IMR-90 (cell line): ENCODE measurements around the gene EVX1. TPM values are rescaled to one million over a fixed set of nuclear protein-coding genes. Genes with fewer than 3 reads are reported as not detected.

Experiments used
- ATAC-seq: fragments of 200-7000 bp; cut with Tn5 transposase; 2 replicates; pipeline ENCODE4 v1.9.1; 2020; ENCODE audit warnings: low read depth, mild to moderate bottlenecking, moderate library complexity
- BruUV-seq: library from RNA; stranded (reverse); fragments of 400-500 nt; replicated peaks from 2 replicates; lab custom pipeline; 2021; lab: Mats Ljungman, UMichigan
- CTCF ChIA-PET: fragments of 300-600 bp; formaldehyde crosslinking; extraction: SDS; loops from one replicate; lab custom pipeline; 2021; ENCODE audit warnings: antibody characterized with exemption; lab: Yijun Ruan, JAX
- POLR2A ChIA-PET: fragments of 300-600 bp; sonication (Branson Sonifier 250); formaldehyde crosslinking; loops from one replicate; lab custom pipeline; 2022; ENCODE audit warnings: antibody characterized with exemption; ENCODE audit not compliant: unreplicated experiment; lab: Charles Lee
- DNase-seq: peaks from one replicate; pipeline ENCODE4 v3.0.0; 2013
- H2AFZ ChIP-seq: replicated peaks from 2 replicates; pipeline ENCODE3; 2013; ENCODE audit warnings: low read length, mild to moderate bottlenecking; ENCODE audit not compliant: poor library complexity
- H2AK5ac ChIP-seq: 2 replicates; pipeline ENCODE4 v1.6.1; 2013; ENCODE audit warnings: low read depth, low read length, inconsistent platforms
- H2AK9ac ChIP-seq: replicated peaks from 2 replicates; pipeline ENCODE3; 2013; ENCODE audit warnings: mild to moderate bottlenecking, low read depth, low read length, moderate library complexity; ENCODE audit not compliant: poor library complexity
- H2BK120ac ChIP-seq: 2 replicates; pipeline ENCODE4 v1.6.1; 2013; ENCODE audit warnings: low read depth, low read length, inconsistent platforms
- H2BK15ac ChIP-seq: 3 replicates; pipeline ENCODE4 v1.6.1; 2013; ENCODE audit warnings: low read depth, low read length, inconsistent platforms
- H2BK20ac ChIP-seq: 2 replicates; pipeline ENCODE4 v1.6.1; 2013; ENCODE audit warnings: low read depth, mild to moderate bottlenecking, inconsistent platforms, low read length, moderate library complexity
- H2BK5ac ChIP-seq: 2 replicates; pipeline ENCODE4 v1.6.1; 2013; ENCODE audit warnings: mild to moderate bottlenecking, low read depth, low read length, inconsistent platforms; ENCODE audit not compliant: poor library complexity, severe bottlenecking
- H3K14ac ChIP-seq: replicated peaks from 2 replicates; pipeline ENCODE4 v1.6.1; 2013; ENCODE audit warnings: low read depth, low read length, inconsistent platforms
- H3K18ac ChIP-seq: 2 replicates; pipeline ENCODE4 v1.6.1; 2013; ENCODE audit warnings: low read depth, low read length, control low read depth
- H3K23ac ChIP-seq: 2 replicates; pipeline ENCODE4 v1.6.1; 2013; ENCODE audit warnings: low read depth, low read length, inconsistent platforms
- H3K27ac ChIP-seq: 2 replicates; pipeline ENCODE4 v1.5.1; 2013; ENCODE audit warnings: mild to moderate bottlenecking, control low read depth, low read length; ENCODE audit not compliant: insufficient read depth
- H3K27me3 ChIP-seq: 2 replicates; pipeline ENCODE4 v1.6.1; 2013; ENCODE audit warnings: low read length; ENCODE audit not compliant: control insufficient read depth, insufficient read depth
- H3K36me3 ChIP-seq: 2 replicates; pipeline ENCODE4 v1.6.1; 2013; ENCODE audit warnings: low read length, mixed read lengths; ENCODE audit not compliant: control insufficient read depth, insufficient read depth
- H3K4ac ChIP-seq: 2 replicates; pipeline ENCODE4 v1.6.1; 2013; ENCODE audit warnings: low read depth, low read length, inconsistent platforms
- H3K4me1 ChIP-seq: 2 replicates; pipeline ENCODE4 v1.6.1; 2013; ENCODE audit warnings: low read length, mixed read lengths; ENCODE audit not compliant: control insufficient read depth, insufficient read depth
- H3K4me2 ChIP-seq: 2 replicates; pipeline ENCODE4 v1.6.1; 2013; ENCODE audit warnings: low read depth, mild to moderate bottlenecking, control low read depth, low read length, moderate library complexity
- H3K4me3 ChIP-seq: 2 replicates; pipeline ENCODE4 v1.5.1; 2013; ENCODE audit warnings: low read depth, mild to moderate bottlenecking, control low read depth, low read length, moderate library complexity; ENCODE audit not compliant: insufficient read depth
- H3K56ac ChIP-seq: 2 replicates; pipeline ENCODE4 v1.6.1; 2013; ENCODE audit warnings: low read length, inconsistent platforms; ENCODE audit not compliant: insufficient read depth; ENCODE audit errors: extremely low read depth
- H3K79me1 ChIP-seq, 2 experiments: 2 replicates each; pipeline ENCODE4 v1.6.1; 2013; ENCODE audit warnings: low read length in 2 of 2, inconsistent platforms in 1 of 2, low read depth in 1 of 2
- H3K9ac ChIP-seq: 2 replicates; pipeline ENCODE4 v1.6.1; 2013; ENCODE audit warnings: low read depth, low read length, control low read depth
- H3K9me1 ChIP-seq: 2 replicates; pipeline ENCODE4 v1.6.1; 2013; ENCODE audit warnings: low read length, inconsistent platforms; ENCODE audit not compliant: insufficient read depth
- H3K9me3 ChIP-seq: 2 replicates; pipeline ENCODE4 v1.6.1; 2013; ENCODE audit warnings: low read length; ENCODE audit not compliant: control insufficient read depth, insufficient read depth
- H4K20me1 ChIP-seq: 2 replicates; pipeline ENCODE4 v1.6.1; 2013; ENCODE audit warnings: low read length, inconsistent platforms; ENCODE audit not compliant: insufficient read depth
- H4K5ac ChIP-seq: 2 replicates; pipeline ENCODE4 v1.6.1; 2013; ENCODE audit warnings: mild to moderate bottlenecking, low read depth, low read length, control low read depth
- H4K8ac ChIP-seq, 2 experiments: 2 replicates each; pipeline ENCODE4 v1.6.1; 2013; ENCODE audit warnings: low read depth in 2 of 2, low read length in 2 of 2, control low read depth in 1 of 2, inconsistent platforms in 1 of 2
- H4K91ac ChIP-seq: 2 replicates; pipeline ENCODE4 v1.6.1; 2013; ENCODE audit warnings: low read depth, low read length, inconsistent platforms; ENCODE audit not compliant: insufficient read depth
- CEBPB ChIP-seq: IDR thresholded peaks from 2 replicates; pipeline ENCODE4 v1.6.1; 2012; ENCODE audit warnings: low read depth, low read length, improper control_type of control experiment
- CHD1 ChIP-seq: IDR thresholded peaks from 2 replicates; pipeline ENCODE4 v1.6.1; 2012; ENCODE audit warnings: low read depth, low read length, improper control_type of control experiment
- ELK1 ChIP-seq: fragments of 150-350 bp; IDR thresholded peaks from 2 replicates; pipeline ENCODE4 v1.6.1; 2016; ENCODE audit warnings: low read depth, mild to moderate bottlenecking, low read length, moderate library complexity, borderline replicate concordance
- MXI1 ChIP-seq: IDR thresholded peaks from 2 replicates; pipeline ENCODE4 v1.6.1; 2012; ENCODE audit warnings: low read depth, mild to moderate bottlenecking, low read length, moderate library complexity, borderline replicate concordance
- NFE2L2 ChIP-seq: fragments of 150-350 bp; IDR thresholded peaks from 2 replicates; pipeline ENCODE4 v1.6.1; 2016; ENCODE audit warnings: low read depth, mild to moderate bottlenecking, low read length
- POLR2A ChIP-seq: IDR thresholded peaks from 2 replicates; pipeline ENCODE4 v1.6.1; 2012; ENCODE audit warnings: mild to moderate bottlenecking, low read depth, low read length
- RAD21 ChIP-seq: IDR thresholded peaks from 2 replicates; pipeline ENCODE4 v1.6.1; 2012; ENCODE audit warnings: low read length, improper control_type of control experiment
- RCOR1 ChIP-seq: IDR thresholded peaks from 2 replicates; pipeline ENCODE4 v1.6.1; 2012; ENCODE audit warnings: mild to moderate bottlenecking, low read length, improper control_type of control experiment; ENCODE audit not compliant: insufficient replicate concordance
- WGBS, 2 experiments: methylation state at CpG; one replicate each; pipeline versions ENCODE4 v1.1.5 to v1.1.7; 2013; ENCODE audit warnings: missing lambda C conversion rate in 2 of 2; ENCODE audit not compliant: insufficient read length in 1 of 2; ENCODE audit errors: extremely low coverage in 2 of 2; 5-methylcytosine and 5-hydroxymethylcytosine counted together
- dilution Hi-C: fragments of 300-500 bp; cut with HindIII; formaldehyde crosslinking; loops from one replicate; pipeline ENCODE4 v1.14.3; 2018; ENCODE audit warnings: low sequenced_read_pairs; ENCODE audit not compliant: unreplicated experiment
- in situ Hi-C: fragments of 300-500 bp; cut with MboI; formaldehyde crosslinking; loops from 3 replicates; pipeline ENCODE4 v1.14.3; 2019; ENCODE audit warnings: low sequenced_read_pairs, inconsistent platforms, mixed read lengths
- intact Hi-C: fragments of 100-400 bp; cut with micrococcal nuclease; formaldehyde crosslinking; loops from 2 replicates; pipeline ENCODE4 v1.10.0; 2022
- polyA plus RNA-seq, 3 experiments: library from polyadenylated mRNA; depleted of rRNA; stranded (reverse); fragments of >200 nt; gene quantifications; 2 replicates each; pipeline ENCODE4 v1.2.3, GENCODE V29; 2012; ENCODE audit warnings: low replicate concordance in 1 of 3
- total RNA-seq: library from RNA; depleted of rRNA; stranded (reverse); fragments of >200 nt; gene quantifications from 2 replicates; pipeline ENCODE4 v1.2.3, GENCODE V29; 2012

EVX1 gene
- total and polyA plus RNA-seq, 2 of the 4 experiments (the other 2 are of a cell fraction): not detected

- POLR2A ChIA-PET: no interaction called here
- in situ Hi-C loops: loop anchor here (10.0 kb wide), 1 partner anchor 569 kb away; no protein-coding TSS in a partner anchor
- BruUV-seq: no TSS peak
Measured at GRCh38 chr7:27205325-27206280, 37.0 kb upstream of the EVX1 start.

More at GRCh38 chr7:27205325-27206280, 37.0 kb upstream of the EVX1 start:
- no peak overlapping the region for H2BK5ac ChIP-seq
- H4K8ac ChIP-seq: no peak overlapping the region
- intact Hi-C loops: no loop called here
- H3K27ac ChIP-seq: no peak overlapping the region
- peaks cover 3% of the 10 kb centered on the region; the same call in 1 of the 2 replicates for H3K9me1 ChIP-seq
- dilution Hi-C loops: no loop called here
- H3K56ac ChIP-seq: no peak overlapping the region
- ATAC-seq: no peak
- CTCF ChIA-PET: interaction anchor here (0.7 to 1.1 kb wide), 2 partner anchors 9 kb away, joined by 3 read pairs; no protein-coding TSS in a partner anchor
- H4K5ac ChIP-seq: no peak overlapping the region
- no peak overlapping the region for H2BK20ac ChIP-seq
- H2BK120ac ChIP-seq: no peak overlapping the region
- H3K4ac ChIP-seq: no peak overlapping the region
- no peak overlapping the region for H2BK15ac ChIP-seq
- TF ChIP-seq RAD21 (no peak), CHD1 (no peak), CEBPB (no peak), NFE2L2 (no peak), RCOR1 (no peak), ELK1 (no peak), POLR2A (no peak), MXI1 (no peak)
- no peak for DNase-seq
- no peak overlapping the region; the same call in 1 of the 2 replicates for H3K4me2 ChIP-seq
- H3K18ac ChIP-seq: no peak overlapping the region
- H2AK5ac ChIP-seq: no peak overlapping the region
- peaks cover 2% of the 10 kb centered on the region; the same call in 1 of the 2 replicates for H3K4me1 ChIP-seq
- peak overlapping the region; percentile 59 for H2AFZ ChIP-seq
- WGBS, 2 experiments: 4% methylated on average over 18 of the region's 52 CpGs; no CpG with 5 or more reads in 1 of the 2 experiments
- no peak overlapping the region for H4K91ac ChIP-seq
- peaks cover 21% of the 10 kb centered on the region for H4K20me1 ChIP-seq
- no peaks in the 10 kb centered on the region for H3K79me1 ChIP-seq
- H3K14ac ChIP-seq: no peak overlapping the region
- H3K9ac ChIP-seq: no peak overlapping the region
- H3K9me3 ChIP-seq: peaks cover 7% of the 10 kb centered on the region; the same call in 1 of the 2 replicates
- peaks cover 95% of the 10 kb centered on the region for H3K27me3 ChIP-seq
- H3K23ac ChIP-seq: peak overlapping the region; percentile 87
- no peak overlapping the region for H3K4me3 ChIP-seq
- H2AK9ac ChIP-seq: no peak overlapping the region
- H3K36me3 ChIP-seq: no peaks in the 10 kb centered on the region
